Peyer's patch (tissue), 4 donors: ENCODE results near the gene TLK1.

Experiments
- POLR2A ChIP-seq, 2 donors: fragments of 450-650 bp; IDR thresholded peaks; one replicate each; pipeline ENCODE4 v1.5.1; 2017; ENCODE audit warnings: antibody characterized with exemption in 2 of 2, mild to moderate bottlenecking in 2 of 2, moderate library complexity in 2 of 2
- TF ChIP-seq, protein P1 (sequence below), 6 experiments: fragments of 450-650 bp in 4 of 6; fragments of 200-600 bp in 2 of 6; sonication (generic) in 1 of 6; IDR thresholded peaks; one replicate each; pipeline ENCODE4 v1.5.1; 2017 to 2019; ENCODE audit warnings: antibody characterized with exemption in 6 of 6, mild to moderate bottlenecking in 3 of 6, moderate library complexity in 1 of 6

DNA sequence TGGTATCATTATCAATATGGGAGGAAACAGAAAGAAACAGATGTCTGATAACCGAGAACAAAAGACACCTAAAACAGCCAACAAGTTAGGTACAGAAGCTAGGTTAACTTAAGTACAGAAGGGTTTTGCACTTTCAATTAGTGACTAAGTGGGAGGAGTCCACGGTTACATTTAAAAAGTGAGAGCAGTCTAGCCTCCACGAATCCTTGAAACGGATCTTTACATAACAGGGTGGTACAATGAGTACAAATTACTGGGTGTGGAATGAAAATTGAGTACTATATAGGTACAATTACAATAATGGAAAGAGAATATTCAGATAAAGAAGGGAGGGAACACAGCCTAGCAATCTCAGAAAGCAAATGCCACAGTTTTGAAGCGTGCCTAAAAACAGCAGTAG, 76.6 kb downstream of the TLK1 start:
- TF ChIP-seq POLR2A (IDR thresholded peaks at IDR 0.05), result no peak
- TF ChIP-seq, protein P1, sequence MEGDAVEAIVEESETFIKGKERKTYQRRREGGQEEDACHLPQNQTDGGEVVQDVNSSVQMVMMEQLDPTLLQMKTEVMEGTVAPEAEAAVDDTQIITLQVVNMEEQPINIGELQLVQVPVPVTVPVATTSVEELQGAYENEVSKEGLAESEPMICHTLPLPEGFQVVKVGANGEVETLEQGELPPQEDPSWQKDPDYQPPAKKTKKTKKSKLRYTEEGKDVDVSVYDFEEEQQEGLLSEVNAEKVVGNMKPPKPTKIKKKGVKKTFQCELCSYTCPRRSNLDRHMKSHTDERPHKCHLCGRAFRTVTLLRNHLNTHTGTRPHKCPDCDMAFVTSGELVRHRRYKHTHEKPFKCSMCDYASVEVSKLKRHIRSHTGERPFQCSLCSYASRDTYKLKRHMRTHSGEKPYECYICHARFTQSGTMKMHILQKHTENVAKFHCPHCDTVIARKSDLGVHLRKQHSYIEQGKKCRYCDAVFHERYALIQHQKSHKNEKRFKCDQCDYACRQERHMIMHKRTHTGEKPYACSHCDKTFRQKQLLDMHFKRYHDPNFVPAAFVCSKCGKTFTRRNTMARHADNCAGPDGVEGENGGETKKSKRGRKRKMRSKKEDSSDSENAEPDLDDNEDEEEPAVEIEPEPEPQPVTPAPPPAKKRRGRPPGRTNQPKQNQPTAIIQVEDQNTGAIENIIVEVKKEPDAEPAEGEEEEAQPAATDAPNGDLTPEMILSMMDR (IDR thresholded peaks at IDR 0.05), result no peak
